GM21360 (cell line): ENCODE measurements around the gene RILP.

Experiments
- ATAC-seq: cut with Tn5 transposase; IDR thresholded peaks from one replicate; pipeline ENCODE4 v1.9.1; 2021; ENCODE audit warnings: mild to moderate bottlenecking, moderate library complexity; ENCODE audit not compliant: unreplicated experiment

RILP gene

GRCh38 chr17:1604831-1605528 is 44.7 kb downstream of the RILP start:
- ATAC-seq = no peak

DNA sequence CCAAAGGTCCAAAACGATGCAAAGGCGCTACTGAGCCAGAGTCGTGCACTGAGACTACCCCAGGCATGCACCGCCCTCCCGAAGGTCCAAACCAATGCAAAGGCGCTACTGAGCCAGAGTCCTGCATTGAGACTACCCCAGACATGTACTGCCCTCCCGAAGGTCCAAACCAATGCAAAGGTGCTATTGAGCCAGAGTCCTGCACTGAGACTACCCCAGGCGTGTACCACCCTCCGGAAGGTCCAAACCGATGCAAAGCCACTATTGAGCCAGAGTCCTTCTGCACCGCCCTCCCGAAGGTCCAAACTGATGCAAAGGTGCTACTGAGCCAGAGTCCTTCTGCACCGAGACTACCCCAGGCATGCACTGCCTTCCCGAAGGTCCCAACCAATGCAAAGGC is 48.1 kb downstream of the RILP start:
- no peak for ATAC-seq

- no peak for ATAC-seq
Observed at GRCh38 chr17:1598399-1599095, 51.1 kb downstream of the RILP start.

DNA sequence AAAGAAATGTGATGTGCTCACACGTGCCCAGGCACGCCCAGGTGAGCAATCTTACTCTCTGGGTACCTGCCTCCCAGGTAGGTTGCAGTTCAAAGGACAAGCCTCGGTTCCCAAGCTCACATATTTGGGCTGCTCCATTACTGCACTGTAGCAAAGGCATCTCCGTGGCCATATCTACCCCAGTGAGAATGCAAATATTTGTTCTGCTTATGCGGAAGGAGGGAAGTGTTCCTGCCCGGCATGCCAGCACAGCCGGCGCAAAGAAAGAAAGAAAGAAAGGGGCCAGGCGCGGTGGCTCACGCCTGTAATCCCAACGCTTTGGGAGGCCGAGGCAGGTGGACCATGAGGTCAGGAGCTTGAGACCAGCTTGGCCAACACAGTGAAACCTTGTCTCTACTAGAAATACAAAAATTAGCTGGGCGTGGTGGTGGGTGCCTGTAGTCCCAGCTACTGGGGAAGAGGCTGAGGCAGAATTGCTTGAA is 51.8 kb downstream of the RILP start:
- no peak for ATAC-seq
